Type B pancreatic cell (in vitro differentiated cells): ENCODE measurements around the gene ATXN7L2. TPM values are rescaled to one million over a fixed set of nuclear protein-coding genes. Genes with fewer than 3 reads are reported as not detected.
"Not testable (repeated sequence)": the region's sequence is repeated elsewhere in the genome, so short reads cannot be mapped to it uniquely, and the experiment has no call there.

Experiments
- DNase-seq: peaks from one replicate; pipeline ENCODE4 v3.0.0; 2021; ENCODE audit warnings: mixed read lengths; ENCODE audit not compliant: unreplicated experiment; ENCODE audit errors: extremely low spot score
- H3K27ac Mint-ChIP-seq: 2 replicates; pipeline ENCODE4 v1.8.0; 2021; ENCODE audit warnings: mild to moderate bottlenecking, mixed read lengths
- H3K27me3 Mint-ChIP-seq: 2 replicates; pipeline ENCODE4 v1.8.0; 2021; ENCODE audit warnings: mixed read lengths
- H3K36me3 Mint-ChIP-seq: 2 replicates; pipeline ENCODE4 v1.8.0; 2021; ENCODE audit warnings: mixed read lengths
- H3K4me1 Mint-ChIP-seq: one replicate; pipeline ENCODE4 v1.8.0; 2021; ENCODE audit warnings: mixed read lengths; ENCODE audit not compliant: unreplicated experiment
- H3K4me3 Mint-ChIP-seq: 2 replicates; pipeline ENCODE4 v1.8.0; 2021; ENCODE audit warnings: mild to moderate bottlenecking, mixed read lengths
- H3K9me3 Mint-ChIP-seq: 2 replicates; pipeline ENCODE4 v1.8.0; 2021; ENCODE audit warnings: mixed read lengths
- CTCF ChIP-seq: fragments of 200-600 bp; sonication (generic); conservative IDR thresholded peaks from 2 replicates; pipeline ENCODE4 v1.5.0; 2021; ENCODE audit warnings: antibody characterized with exemption, mild to moderate bottlenecking
- total RNA-seq: library from RNA; stranded (reverse); gene quantifications from 2 replicates; pipeline ENCODE4 v1.2.1, GENCODE V29; 2021; ENCODE audit warnings: low replicate concordance

Gene ATXN7L2
- total RNA-seq, 1 donor from 2014 or later = 12.0 TPM

GRCh38 chr1:109444346-109444745 is 39.4 kb upstream of the ATXN7L2 start:
- TF ChIP-seq CTCF = no peak
- H3K4me1 Mint-ChIP-seq = no peaks in the 10 kb centered on the region
- H3K9me3 Mint-ChIP-seq = no peaks in the 10 kb centered on the region
- peaks cover 39% of the 10 kb centered on the region for H3K27me3 Mint-ChIP-seq
- H3K27ac Mint-ChIP-seq = no peak overlapping the region
- H3K4me3 Mint-ChIP-seq = no peak overlapping the region
- DNase-seq = no peak
- H3K36me3 Mint-ChIP-seq = no peaks in the 10 kb centered on the region

- not testable (repeated sequence) for H3K4me1 Mint-ChIP-seq, H3K4me3 Mint-ChIP-seq, H3K9me3 Mint-ChIP-seq, H3K27ac Mint-ChIP-seq, DNase-seq, H3K36me3 Mint-ChIP-seq
- H3K27me3 Mint-ChIP-seq = peaks cover 53% of the 10 kb centered on the region
Observed at GRCh38 chr1:109445949-109446695, 37.6 kb upstream of the ATXN7L2 start.

- no peak for DNase-seq
- Mint-ChIP-seq H3K4me1 (no peaks in the 10 kb centered on the region), H3K27ac (no peak overlapping the region), H3K36me3 (no peaks in the 10 kb centered on the region), H3K9me3 (no peaks in the 10 kb centered on the region), H3K27me3 (peaks cover 58% of the 10 kb centered on the region), H3K4me3 (no peak overlapping the region)
- no peak for TF ChIP-seq CTCF
Observed at GRCh38 chr1:109447524-109447923, 36.2 kb upstream of the ATXN7L2 start.

- peaks cover 48% of the 10 kb centered on the region for H3K27me3 Mint-ChIP-seq
- DNase-seq = no peak
- TF ChIP-seq CTCF = no peak
Observed at GRCh38 chr1:109454497-109455133, 29.1 kb upstream of the ATXN7L2 start.

GRCh38 chr1:109457819-109458218 is 25.9 kb upstream of the ATXN7L2 start:
- no peak for DNase-seq
- Mint-ChIP-seq H3K36me3 (no peaks in the 10 kb centered on the region), H3K9me3 (peaks cover 12% of the 10 kb centered on the region), H3K27ac (no peak overlapping the region), H3K4me3 (no peak overlapping the region), H3K27me3 (peaks cover 59% of the 10 kb centered on the region), H3K4me1 (no peaks in the 10 kb centered on the region)
- TF ChIP-seq CTCF = no peak

More at GRCh38 chr1:109454497-109455133, 29.1 kb upstream of the ATXN7L2 start:
- Mint-ChIP-seq H3K27ac (no peak overlapping the region), H3K4me1 (no peaks in the 10 kb centered on the region), H3K9me3 (peaks cover 12% of the 10 kb centered on the region), H3K36me3 (no peaks in the 10 kb centered on the region), H3K4me3 (no peak overlapping the region)

GRCh38 chr1:109466125-109466451 is 17.6 kb upstream of the ATXN7L2 start:
- no peaks in the 10 kb centered on the region for H3K36me3 Mint-ChIP-seq
- H3K9me3 Mint-ChIP-seq = no peaks in the 10 kb centered on the region
- H3K27me3 Mint-ChIP-seq = peaks cover 92% of the 10 kb centered on the region
- TF ChIP-seq CTCF = no peak
- H3K27ac Mint-ChIP-seq = peak overlapping the region; percentile 59
- DNase-seq = no peak
- peak overlapping the region; percentile 86 for H3K4me3 Mint-ChIP-seq
- no peaks in the 10 kb centered on the region for H3K4me1 Mint-ChIP-seq
